Loucy (cell line): ENCODE data around the gene SORCS1.

ENCODE experiments used
- CTCF ChIP-seq: fragments of 200-600 bp; sonication (generic); conservative IDR thresholded peaks from 2 replicates; pipeline ENCODE4 v1.5.1; 2014; ENCODE audit warnings: mild to moderate bottlenecking, antibody characterized with exemption, low read length
- EZH2phosphoT487 ChIP-seq: fragments of 200-600 bp; IDR thresholded peaks from 2 replicates; pipeline ENCODE4 v1.6.1; 2018; ENCODE audit warnings: antibody characterized with exemption, mild to moderate bottlenecking, moderate library complexity, borderline replicate concordance

GRCh38 chr10:107166403-107166802 lies 1.9 kb upstream of the SORCS1 start:
- TF ChIP-seq CTCF (no peak), EZH2phosphoT487 (no peak)
